GM19452 (cell line): ENCODE data around the gene TUBD1.
A peak's percentile ranks its signal among the peaks of the same experiment; 100 is the strongest.
"Not testable (repeated sequence)": the region's sequence is repeated elsewhere in the genome, so short reads cannot be mapped to it uniquely, and the experiment has no call there.

ENCODE experiments used
- ATAC-seq: cut with Tn5 transposase; IDR thresholded peaks from one replicate; pipeline ENCODE4 v1.9.1; 2021; ENCODE audit not compliant: unreplicated experiment

The TUBD1 gene, protein sequence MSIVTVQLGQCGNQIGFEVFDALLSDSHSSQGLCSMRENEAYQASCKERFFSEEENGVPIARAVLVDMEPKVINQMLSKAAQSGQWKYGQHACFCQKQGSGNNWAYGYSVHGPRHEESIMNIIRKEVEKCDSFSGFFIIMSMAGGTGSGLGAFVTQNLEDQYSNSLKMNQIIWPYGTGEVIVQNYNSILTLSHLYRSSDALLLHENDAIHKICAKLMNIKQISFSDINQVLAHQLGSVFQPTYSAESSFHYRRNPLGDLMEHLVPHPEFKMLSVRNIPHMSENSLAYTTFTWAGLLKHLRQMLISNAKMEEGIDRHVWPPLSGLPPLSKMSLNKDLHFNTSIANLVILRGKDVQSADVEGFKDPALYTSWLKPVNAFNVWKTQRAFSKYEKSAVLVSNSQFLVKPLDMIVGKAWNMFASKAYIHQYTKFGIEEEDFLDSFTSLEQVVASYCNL

DNA sequence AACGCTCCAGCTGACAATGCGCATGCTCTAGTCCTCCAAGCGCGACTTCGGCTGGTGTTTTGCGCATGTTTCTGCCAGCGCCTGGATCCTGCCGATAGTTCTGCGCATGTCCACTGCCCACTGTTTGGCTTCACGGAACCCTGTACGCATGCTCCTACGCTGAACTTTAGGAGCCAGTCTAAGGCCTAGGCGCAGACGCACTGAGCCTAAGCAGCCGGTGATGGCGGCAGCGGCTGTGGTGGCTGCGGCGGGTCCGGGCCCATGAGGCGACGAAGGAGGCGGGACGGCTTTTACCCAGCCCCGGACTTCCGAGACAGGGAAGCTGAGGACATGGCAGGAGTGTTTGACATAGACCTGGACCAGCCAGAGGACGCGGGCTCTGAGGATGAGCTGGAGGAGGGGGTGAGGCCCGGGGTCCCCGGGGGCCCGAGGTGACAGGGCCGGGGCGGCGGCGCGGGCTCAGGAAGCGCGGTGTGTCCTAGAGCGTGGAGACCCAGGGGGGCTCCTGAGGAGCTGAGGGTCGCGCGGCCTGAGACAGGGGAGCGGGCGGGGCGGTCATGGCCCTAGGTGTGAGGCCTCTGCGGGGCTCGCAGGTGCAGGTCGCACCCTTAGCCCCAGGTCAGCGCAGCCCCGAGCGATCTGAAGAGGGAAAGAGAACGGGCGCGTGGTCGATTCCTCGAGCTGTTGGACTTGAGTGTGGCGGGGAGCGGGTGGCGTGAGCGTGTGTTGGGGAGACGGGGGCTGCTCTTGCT lies at the start of gene TUBD1, which contains the start of gene RPS6KB1:
Gene TUBD1 (minus strand): TSS at position 20 of the 752 bp plus-strand sequence. CDS start 1,941 bp downstream, outside the sequence.
Gene RPS6KB1 (plus strand): TSS at position 198 of the 752 bp plus-strand sequence. CDS start 64 bp downstream, at position 262.
- peak; percentile 86 for ATAC-seq

DNA sequence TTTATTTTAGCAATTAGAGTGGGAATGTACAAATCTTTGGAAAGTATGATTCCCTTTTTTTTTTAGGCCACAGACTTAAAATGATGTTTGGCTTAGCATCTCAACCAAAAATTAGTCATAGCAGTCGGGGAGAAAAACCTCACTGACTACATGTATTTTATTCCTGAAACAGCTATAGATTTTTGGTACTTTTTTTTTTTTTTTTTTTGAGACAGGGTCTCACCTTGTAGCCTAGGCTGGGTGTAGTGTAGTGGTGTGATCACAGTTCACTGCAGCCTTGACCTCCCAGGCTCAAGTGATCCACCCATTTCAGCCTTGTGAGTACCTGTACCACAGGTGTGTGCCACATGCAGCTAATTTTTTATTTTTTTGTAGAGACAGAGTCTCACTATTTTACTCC lies 48.4 kb upstream of the TUBD1 start:
- no peak for ATAC-seq

DNA sequence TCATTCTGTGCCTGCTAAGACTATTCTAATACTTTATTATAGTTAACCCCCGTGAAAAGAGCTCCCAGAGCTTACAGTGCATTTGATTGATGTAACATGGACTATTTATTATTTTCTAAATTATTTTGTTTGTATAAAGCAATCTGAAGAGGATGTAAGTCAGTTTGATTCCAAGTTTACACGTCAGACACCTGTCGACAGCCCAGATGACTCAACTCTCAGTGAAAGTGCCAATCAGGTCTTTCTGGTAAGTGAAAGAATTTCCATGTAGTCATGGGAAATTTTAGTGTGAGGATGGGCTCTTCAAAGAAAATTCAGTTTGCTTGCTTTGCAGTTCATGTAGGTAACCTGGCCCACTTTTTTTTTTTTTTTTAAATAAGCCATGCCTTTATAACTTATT lies 48.0 kb upstream of the TUBD1 start:
- ATAC-seq: not testable (repeated sequence)

DNA sequence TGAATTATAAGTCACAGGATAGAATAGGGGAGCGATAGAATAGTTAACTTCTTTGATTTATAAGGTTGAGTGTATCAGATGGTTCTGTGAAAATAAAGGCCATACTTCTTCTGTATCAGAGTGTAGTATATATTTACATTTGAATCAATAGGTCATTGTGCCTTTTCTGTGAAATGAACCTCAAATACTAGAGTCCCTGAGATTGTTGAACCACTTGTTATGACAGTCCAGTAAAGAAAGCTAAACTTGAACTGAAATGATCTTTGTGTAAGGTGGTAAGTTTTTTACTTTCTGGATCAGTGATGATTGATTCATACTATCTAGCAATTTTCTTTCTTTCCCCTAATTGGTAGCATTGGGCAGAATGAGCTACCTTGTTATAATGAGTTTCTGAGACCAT lies 40.6 kb upstream of the TUBD1 start:
- not testable (repeated sequence) for ATAC-seq

DNA sequence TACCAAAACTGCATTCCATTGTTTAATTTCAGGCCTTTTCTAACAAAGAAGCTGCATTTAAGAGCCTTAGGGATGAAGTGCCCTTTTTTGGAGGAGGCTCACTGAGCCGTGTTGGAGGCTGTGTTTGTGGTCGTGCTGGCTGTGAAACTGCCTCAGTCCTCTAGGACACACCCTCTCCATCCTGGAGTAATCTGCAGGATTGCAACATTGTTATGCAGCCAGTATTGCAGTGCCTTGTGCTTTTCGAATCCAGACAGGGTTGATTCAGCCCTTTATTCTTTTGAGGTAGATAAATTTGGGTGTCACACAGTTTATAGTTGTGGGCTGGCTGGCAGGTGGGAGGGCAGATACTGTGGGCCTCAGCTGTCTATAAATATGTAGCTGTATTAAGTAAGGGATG lies 38.0 kb upstream of the TUBD1 start:
- ATAC-seq: not testable (repeated sequence)

DNA sequence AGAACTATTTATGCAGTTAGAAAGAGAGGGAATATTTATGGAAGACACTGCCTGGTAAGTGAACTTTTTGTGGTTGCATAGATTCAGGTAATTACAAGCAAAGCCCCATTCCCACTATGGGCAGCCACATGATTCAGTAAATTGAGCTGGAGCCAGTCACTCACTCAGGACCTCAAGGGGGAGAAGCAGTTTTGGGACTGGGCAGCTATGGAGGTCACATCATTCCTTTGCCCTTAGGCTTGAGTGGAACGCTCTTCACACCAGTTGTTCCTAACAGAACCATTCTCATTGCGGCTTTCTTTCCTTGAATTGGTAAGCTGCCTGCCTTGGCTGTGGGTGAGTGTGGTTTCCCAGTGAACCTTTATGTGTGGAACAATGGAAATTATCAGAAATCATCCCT lies 37.4 kb upstream of the TUBD1 start:
- not testable (repeated sequence) for ATAC-seq

DNA sequence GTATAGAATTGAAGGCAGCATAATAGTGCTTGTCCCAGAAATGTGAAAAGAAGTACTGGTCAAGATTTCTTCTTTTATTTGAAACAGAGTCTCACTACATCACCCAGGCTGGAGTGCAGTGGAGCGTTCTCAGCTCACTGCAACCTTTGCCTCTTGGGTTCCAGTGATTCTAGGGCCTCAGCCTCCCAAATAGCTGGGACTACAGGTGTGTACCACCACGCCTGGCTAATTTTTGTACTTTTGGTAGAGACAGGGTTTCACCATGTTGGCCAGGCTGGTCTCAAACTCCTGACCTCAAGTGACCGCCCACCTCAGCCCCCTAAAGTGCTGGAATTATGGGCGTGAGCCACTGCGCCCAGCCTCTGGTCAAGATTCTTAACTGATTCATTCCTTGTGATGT lies 27.9 kb upstream of the TUBD1 start:
- not testable (repeated sequence) for ATAC-seq

DNA sequence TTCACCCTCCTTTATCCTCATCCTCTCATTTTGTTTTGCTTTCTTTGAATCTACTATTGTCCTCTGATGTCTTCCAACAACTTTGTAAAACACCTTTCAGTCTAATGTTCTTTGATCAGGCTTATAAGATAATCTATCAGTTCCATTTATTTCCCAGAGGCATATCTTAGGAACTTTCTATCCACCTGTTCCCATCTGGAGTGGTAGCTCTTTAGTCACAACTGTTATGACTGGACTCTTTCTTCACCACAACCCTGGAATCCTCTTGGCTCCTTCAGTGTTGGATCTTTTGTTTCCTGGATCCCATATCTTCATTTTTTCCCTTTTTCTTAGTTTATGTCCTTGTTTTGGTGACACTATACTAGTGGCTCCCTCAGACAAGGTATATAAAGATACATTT lies 23.7 kb upstream of the TUBD1 start:
- ATAC-seq: no peak

DNA sequence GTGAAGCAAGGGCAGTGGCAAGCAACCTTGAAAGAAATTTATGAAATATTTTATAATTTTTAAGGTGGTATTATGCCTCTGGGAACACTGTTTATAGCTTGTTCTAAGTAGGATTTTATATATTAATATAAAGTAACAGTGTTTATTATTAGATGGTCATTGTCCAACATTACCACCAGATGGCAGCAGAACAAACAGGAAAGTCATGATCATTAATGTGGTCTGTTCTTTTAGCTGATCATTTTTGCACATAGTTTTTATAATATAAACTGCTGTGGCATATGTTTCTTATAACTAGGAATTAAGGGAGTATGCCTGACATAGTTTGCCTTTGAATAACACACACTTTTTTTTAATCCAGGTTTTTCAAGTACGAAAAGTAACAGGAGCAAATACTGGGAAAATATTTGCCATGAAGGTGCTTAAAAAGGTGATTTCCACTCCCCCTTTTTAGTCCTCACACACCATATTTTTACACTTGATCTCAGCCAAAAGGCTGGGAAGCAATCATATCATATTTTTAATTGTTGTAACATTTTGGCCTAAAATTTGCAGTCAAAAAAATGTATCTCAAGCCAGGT lies 21.6 kb upstream of the TUBD1 start:
- ATAC-seq: no peak

DNA sequence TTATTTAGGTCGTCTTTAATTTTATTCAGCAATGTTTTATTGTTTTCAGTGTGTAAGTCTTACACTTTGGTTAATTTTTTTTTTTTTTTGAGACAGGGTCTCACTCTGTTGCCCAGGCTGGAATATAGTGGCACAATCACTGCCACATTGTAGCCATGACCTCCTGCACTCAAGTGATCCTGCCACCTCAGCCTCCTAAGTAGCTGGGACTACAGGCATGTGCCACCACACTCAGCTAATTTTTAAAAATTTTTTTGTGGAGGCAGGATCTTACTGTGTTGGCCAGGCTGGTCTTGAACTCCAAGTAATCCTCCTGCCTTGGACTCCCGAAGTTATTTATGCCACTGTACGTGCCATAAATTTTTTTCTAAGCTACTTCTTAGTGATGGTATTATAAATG lies 14.7 kb upstream of the TUBD1 start:
- no peak for ATAC-seq

DNA sequence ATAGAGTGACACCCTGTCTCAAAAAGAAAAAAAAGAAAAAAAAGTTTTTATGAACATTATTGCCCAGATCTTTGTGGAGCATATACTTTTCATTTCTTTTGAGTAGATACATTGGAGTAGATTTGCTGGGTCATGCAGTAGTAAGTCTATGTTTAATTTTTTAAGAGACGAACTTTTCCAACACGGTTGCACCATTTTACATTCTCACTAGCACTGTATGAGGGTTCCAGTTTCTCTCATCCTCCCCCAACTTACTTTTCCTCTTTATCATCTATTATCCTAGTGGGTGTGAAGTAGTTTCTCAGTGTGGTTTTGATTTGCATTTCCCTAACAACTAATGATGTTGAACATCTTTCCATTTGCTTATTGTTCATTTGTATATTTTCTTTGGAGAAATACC lies 10.7 kb upstream of the TUBD1 start:
- no peak for ATAC-seq

DNA sequence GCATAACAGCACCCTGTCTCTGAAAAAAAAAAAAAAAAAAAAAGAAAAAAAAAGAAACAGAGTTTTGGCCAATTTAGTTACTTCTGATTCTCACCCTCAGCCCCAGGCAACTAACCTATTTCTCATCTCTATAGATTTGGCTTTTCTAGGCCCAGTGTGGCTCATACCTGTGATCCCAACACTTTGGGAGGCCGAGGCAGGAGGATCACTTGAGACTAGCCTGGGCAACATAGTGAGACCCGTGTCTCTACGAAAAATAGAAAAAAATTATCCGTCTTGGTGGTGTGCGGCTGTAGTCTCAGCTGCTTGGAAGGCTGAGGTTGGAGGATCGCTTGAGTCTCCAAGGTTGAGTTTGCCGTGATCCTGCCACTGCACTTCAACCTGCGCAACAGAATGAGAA lies 8.9 kb upstream of the TUBD1 start:
- no peak for ATAC-seq

DNA sequence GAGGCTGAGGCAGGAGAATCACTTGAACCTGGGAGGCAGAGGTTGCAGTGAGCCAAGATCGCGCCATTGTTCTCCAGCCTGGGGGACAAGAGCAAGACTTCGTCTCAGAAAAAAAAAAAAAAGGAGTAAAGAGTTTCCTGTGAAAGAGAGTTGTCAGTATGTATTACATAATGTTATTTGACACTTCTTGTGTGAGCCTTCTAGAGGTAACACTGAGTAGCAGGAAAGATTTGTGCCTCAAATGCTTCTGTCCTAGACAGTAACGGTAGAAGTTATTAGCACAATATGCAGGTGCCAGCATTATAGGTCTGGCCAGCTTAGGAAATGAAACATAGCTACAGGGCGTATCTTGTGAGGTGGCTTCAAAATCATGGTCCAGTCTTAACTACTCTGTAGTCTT lies 6.4 kb upstream of the TUBD1 start:
- ATAC-seq: no peak

DNA sequence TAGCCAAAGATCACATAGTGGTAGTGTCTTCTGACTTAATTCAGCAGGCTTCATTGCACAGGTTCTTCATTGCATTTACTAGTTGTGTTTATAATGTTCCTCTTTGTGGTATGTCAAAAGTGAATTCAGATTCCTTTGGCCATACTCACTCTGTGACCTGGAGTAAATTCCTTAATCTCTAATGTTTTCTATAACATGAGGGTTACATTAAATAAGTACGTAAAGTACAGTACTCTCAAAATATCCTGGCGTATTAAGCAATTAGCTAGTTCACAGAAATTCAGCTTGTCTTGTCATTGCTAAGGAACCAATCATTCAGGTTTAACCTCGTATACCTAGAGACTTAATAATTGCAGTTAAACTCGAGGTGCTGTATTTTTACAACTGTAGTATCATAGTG lies 4.3 kb upstream of the TUBD1 start:
- ATAC-seq: no peak

DNA sequence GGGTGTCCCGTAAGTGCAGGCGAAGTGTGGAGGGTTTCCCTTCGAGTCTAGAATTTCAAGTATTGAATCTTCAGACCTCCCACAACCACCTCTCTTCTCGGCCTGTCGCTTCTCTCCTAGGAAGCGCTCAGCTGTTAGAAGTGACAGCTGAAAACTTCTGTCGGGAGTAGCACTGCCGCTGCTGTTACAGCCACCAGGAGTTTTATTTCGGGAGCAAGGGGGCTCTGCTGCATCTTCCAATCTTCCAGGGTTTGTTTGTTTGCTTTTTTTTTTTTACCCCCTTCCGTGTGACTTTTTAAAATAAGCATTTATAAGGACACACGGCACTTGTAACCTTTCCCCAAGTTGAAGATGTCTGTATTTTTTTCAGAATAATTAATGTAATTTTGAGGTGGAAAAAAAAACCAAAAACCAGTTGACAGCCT lies 945 bp upstream of the TUBD1 start:
- ATAC-seq: no peak

DNA sequence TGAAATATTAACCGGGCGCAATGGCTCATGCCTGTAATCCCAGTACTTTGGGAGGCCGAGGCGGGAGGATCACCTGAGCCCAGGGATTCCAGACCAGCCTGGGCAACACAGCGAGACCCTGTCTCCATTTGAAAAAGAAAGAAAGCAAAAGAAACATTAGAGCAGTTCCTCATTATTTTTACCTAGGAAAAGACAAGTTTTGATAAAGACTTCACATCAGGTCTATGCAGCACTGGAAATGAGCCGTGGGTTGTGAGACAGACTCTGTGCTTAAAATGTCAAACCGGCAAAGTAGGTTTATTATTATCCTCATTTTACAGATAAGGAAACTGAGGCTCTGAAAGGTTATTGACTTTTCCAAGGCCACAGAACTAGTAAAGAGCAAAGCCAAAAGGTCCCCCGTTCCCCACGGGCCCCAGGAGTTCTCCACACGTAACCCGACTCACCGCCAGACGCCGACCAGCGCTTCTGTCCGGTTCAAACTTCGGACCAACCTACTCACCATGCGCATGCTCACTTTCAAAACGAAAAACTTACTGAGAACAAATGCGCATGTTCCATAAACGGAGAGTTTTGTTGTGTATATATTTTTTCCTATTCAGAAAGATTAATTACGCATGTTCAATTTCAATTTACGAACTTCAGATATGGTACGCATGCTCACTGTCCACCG lies 356 bp downstream of the TUBD1 start:
- peak; percentile 64 for ATAC-seq

DNA sequence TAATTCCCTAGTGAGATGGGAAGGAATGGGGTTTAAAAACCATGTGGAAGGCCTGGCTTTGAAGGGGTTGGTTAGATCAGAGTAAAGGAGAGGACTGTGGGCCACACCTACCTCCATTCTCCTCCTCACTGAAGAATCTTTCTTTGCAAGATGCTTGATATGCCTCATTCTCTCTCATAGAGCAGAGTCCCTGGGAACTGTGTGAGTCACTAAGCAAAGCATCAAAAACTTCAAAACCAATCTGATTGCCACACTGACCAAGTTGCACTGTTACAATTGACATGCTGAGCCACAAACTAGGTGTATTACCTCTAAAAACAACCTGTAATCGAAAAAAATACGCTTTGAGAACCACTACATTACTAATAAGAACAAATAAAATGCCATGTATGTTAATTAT lies 2.0 kb downstream of the TUBD1 start:
- no peak for ATAC-seq

DNA sequence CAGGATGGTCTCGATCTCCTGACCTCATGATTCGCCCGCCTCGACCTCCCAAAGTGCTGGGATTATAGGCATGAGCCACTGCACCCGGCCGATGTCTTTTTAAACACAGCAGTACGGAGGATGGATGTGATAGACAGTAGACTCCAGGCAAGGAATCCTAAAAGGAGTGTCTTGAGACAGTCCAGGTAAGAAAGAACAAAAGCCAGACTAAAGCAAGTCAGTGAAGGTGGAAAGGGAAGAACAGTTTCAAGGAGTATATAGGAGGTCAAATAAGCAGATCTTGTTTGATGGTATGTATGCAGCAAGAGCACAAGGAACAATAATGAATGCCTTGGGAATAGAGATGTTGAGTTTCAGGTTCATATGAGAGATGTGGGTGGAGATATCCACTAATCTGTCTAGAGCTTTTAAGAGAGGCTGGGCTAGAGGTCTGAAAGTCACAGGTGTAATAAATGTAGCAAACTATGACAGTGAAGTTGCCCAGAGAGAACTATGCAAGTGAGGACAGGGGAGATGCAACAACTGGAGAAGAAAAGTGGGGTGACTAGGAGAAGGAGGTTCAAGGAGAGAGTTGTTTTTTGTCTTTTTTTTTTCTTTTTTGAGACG lies 4.5 kb downstream of the TUBD1 start:
- ATAC-seq: no peak

DNA sequence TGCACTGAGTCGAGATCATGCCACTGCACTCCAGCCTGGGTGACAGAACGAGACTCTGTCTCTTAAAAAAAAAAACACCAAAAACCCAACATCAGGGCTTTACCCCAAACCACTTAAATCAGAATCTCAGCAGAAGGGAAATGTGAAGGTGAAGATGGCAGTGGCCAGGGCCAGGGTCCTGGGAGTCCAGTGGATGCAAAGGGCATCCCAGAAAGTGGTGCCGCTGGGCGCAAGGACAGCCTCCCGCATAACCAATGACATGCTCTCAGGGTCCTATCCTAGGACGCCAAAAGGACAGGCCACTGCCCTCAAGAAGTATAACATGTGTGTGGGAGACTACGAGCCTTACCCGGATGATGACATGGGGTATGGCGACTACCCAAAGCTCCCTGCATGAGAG lies 7.9 kb downstream of the TUBD1 start:
- no peak for ATAC-seq

DNA sequence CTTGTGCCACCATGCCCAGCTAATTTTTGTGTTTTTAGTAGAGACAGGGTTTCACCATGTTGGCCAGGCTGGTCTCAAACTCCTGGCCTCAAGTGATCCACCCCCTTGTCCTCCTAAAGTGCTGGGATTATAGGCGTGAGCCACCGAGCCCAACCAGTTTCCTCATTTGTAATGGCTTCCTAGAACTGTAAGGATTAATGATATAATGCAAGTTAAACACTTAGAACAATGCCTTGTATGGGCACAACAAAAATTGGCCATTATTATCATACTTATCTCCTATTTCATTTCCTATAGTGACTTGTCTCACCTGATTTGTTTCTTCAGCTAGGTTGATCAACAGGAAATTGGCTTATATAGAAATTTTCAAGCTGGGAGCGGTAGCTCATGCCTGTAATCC lies 14.1 kb downstream of the TUBD1 start:
- no peak for ATAC-seq

DNA sequence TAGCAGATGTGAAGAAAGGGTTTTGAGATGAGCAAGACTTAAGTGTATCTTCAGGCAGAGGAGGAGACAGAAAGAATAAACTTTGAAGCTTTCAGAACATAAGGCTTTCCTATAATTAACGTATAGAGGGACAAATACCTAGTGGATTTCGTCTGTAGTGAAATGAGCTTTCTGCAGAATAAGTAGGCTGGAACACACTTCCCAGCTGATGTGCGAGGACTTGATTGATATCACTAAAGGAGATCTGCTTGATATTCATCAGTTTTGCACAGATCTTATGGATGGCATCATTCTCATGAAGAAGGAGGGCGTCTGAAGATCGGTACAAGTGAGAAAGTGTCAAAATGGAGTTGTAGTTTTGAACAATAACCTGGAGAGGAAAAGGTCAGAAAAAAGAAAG lies 14.8 kb downstream of the TUBD1 start:
- ATAC-seq: no peak
